Erythroblast (primary cell): ENCODE measurements around the gene GPR158.

Source experiments
- GATA1 ChIP-seq: IDR thresholded peaks from 2 replicates; pipeline ENCODE4 v1.6.1; 2011; ENCODE audit warnings: low read depth, mild to moderate bottlenecking, control low read depth, low read length, moderate library complexity
- POLR2A ChIP-seq: IDR thresholded peaks from 2 replicates; pipeline ENCODE4 v1.6.1; 2011; ENCODE audit warnings: mild to moderate bottlenecking, low read length

DNA sequence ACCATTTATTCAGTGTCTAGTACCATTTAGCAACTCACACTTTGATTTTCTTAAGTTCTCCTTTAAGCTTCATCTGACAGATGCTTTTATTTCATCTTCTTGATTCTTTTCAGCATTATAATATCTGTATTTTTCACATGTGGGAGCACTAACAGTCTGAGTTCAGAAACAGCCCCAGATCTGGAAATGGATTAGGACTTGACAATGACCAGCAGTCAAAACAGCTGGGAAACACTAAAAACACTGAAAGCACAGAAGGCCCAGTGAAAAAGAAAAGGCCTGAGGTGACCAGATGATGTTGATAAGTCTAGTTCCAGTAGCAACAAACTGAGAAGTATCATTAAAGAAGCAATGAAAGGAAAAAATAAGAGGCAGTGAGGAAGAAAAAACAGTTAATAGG, 454.5 kb downstream of the GPR158 start:
- TF ChIP-seq POLR2A (no peak), GATA1 (no peak)
